ENCODE results near the gene RUBCN.
"Not testable (repeated sequence)": the region's sequence is repeated elsewhere in the genome, so short reads cannot be mapped to it uniquely, and the experiment has no call there.

Gene RUBCN

GRCh38 chr3:197661874-197662273 lies 74.8 kb downstream of the RUBCN start:
- not testable (repeated sequence) for FAIRE-seq

GRCh38 chr3:197661234-197661834 lies 75.4 kb downstream of the RUBCN start:
- not testable (repeated sequence) for FAIRE-seq; DNase-seq (ENCODE audit: extremely low spot score, insufficient read length, low read depth)

More at GRCh38 chr3:197661874-197662273, 74.8 kb downstream of the RUBCN start:
- not testable (repeated sequence) for DNase-seq (ENCODE audit: extremely low spot score, insufficient read length, low read depth)

GRCh38 chr3:197659701-197660100 lies 77.0 kb downstream of the RUBCN start:
- FAIRE-seq; DNase-seq (ENCODE audit: extremely low spot score, insufficient read length, low read depth): not testable (repeated sequence)

- FAIRE-seq = peak; percentile 94
- not testable (repeated sequence) for DNase-seq (ENCODE audit: extremely low spot score, insufficient read length, low read depth)
Measured at GRCh38 chr3:197659144-197659543, 77.6 kb downstream of the RUBCN start.

GRCh38 chr3:197658706-197659105 lies 78.0 kb downstream of the RUBCN start:
- DNase-seq (ENCODE audit: extremely low spot score, insufficient read length, low read depth); FAIRE-seq: not testable (repeated sequence)

GRCh38 chr3:197657541-197658292 lies 79.0 kb downstream of the RUBCN start:
- not testable (repeated sequence) for FAIRE-seq; DNase-seq (ENCODE audit: extremely low spot score, insufficient read length, low read depth)

GRCh38 chr3:197656960-197657359 lies 79.7 kb downstream of the RUBCN start:
- not testable (repeated sequence) for DNase-seq (ENCODE audit: extremely low spot score, insufficient read length, low read depth); FAIRE-seq

- not testable (repeated sequence) for DNase-seq (ENCODE audit: extremely low spot score, insufficient read length, low read depth); FAIRE-seq
Measured at GRCh38 chr3:197656129-197656528, 80.6 kb downstream of the RUBCN start.

- not testable (repeated sequence) for FAIRE-seq; DNase-seq (ENCODE audit: extremely low spot score, insufficient read length, low read depth)
Measured at GRCh38 chr3:197654998-197655330, 81.7 kb downstream of the RUBCN start.

- not testable (repeated sequence) for FAIRE-seq
Measured at GRCh38 chr3:197654090-197654997, 82.4 kb downstream of the RUBCN start.

GRCh38 chr3:197652860-197653259 lies 83.8 kb downstream of the RUBCN start:
- not testable (repeated sequence) for FAIRE-seq; DNase-seq (ENCODE audit: extremely low spot score, insufficient read length, low read depth)

More at GRCh38 chr3:197654090-197654997, 82.4 kb downstream of the RUBCN start:
- DNase-seq (ENCODE audit: extremely low spot score, insufficient read length, low read depth) = not testable (repeated sequence)

GRCh38 chr3:197647649-197648048 lies 89.1 kb downstream of the RUBCN start:
- not testable (repeated sequence) for DNase-seq (ENCODE audit: extremely low spot score, insufficient read length, low read depth); FAIRE-seq

GRCh38 chr3:197647191-197647590 lies 89.5 kb downstream of the RUBCN start:
- not testable (repeated sequence) for FAIRE-seq; DNase-seq (ENCODE audit: extremely low spot score, insufficient read length, low read depth)

GRCh38 chr3:197646294-197646693 lies 90.4 kb downstream of the RUBCN start:
- FAIRE-seq; DNase-seq (ENCODE audit: extremely low spot score, insufficient read length, low read depth): not testable (repeated sequence)

- FAIRE-seq; DNase-seq (ENCODE audit: extremely low spot score, insufficient read length, low read depth): not testable (repeated sequence)
Measured at GRCh38 chr3:197637556-197637955, 99.1 kb downstream of the RUBCN start.

GRCh38 chr3:197631989-197632388 lies 104.7 kb downstream of the RUBCN start:
- not testable (repeated sequence) for DNase-seq (ENCODE audit: extremely low spot score, insufficient read length, low read depth); FAIRE-seq

- FAIRE-seq; DNase-seq (ENCODE audit: extremely low spot score, insufficient read length, low read depth): not testable (repeated sequence)
Measured at GRCh38 chr3:197630766-197631165, 105.9 kb downstream of the RUBCN start.

GRCh38 chr3:197629286-197629685 lies 107.4 kb downstream of the RUBCN start:
- FAIRE-seq; DNase-seq (ENCODE audit: extremely low spot score, insufficient read length, low read depth): not testable (repeated sequence)

- FAIRE-seq; DNase-seq (ENCODE audit: extremely low spot score, insufficient read length, low read depth): not testable (repeated sequence)
Measured at GRCh38 chr3:197627772-197628523, 108.8 kb downstream of the RUBCN start.

All from GM18507 (cell line).